Measurements from ENCODE around the gene SLC25A26.

- TF ChIP-seq EZH2 (IDR thresholded peaks at IDR 0.05) (no peak), FOXP2 (optimal IDR thresholded peaks at IDR 0.05; ENCODE audit: control extremely low read depth, extremely low read length, insufficient read depth) (no peak), POLR2AphosphoS5 (IDR thresholded peaks at IDR 0.05; ENCODE audit: borderline replicate concordance, low read depth, low read length) (no peak)
These were observed 7.9 kb downstream of the SLC25A26 start for GRCh38 chr3:66228707-66229106.
